Raji (cell line): ENCODE results near the gene MAFG.

Source experiments
- POLR2A ChIP-seq: IDR thresholded peaks from 2 replicates; pipeline ENCODE4 v1.6.1; 2011; ENCODE audit warnings: low read depth, low read length, control low read depth; ENCODE audit not compliant: insufficient read depth

Gene MAFG

GRCh38 chr17:81927653-81928543, at the start of gene MAFG:
MAFG (minus strand) TSS chr17:81927735; CDS start chr17:81923185, 4,550 bp downstream.
- TF ChIP-seq POLR2A, result peak; percentile 65

- TF ChIP-seq POLR2A, result no peak; the same call in 1 of the 2 replicates
Observed at GRCh38 chr17:81976332-81977210, 49.0 kb upstream of the MAFG start.

- no peak for TF ChIP-seq POLR2A
Observed at GRCh38 chr17:81973432-81973831, 45.9 kb upstream of the MAFG start.

- TF ChIP-seq POLR2A, result no peak
Observed at GRCh38 chr17:81968850-81969812, 41.6 kb upstream of the MAFG start.

- TF ChIP-seq POLR2A, result no peak
Observed at GRCh38 chr17:81968396-81968745, 40.8 kb upstream of the MAFG start.

- peak; percentile 75 for TF ChIP-seq POLR2A
Observed at GRCh38 chr17:81967533-81968395, 40.2 kb upstream of the MAFG start.

- no peak for TF ChIP-seq POLR2A
Observed at GRCh38 chr17:81967244-81967532, 39.7 kb upstream of the MAFG start.

GRCh38 chr17:81966343-81967243, 39.1 kb upstream of the MAFG start:
- no peak for TF ChIP-seq POLR2A

- no peak for TF ChIP-seq POLR2A
Observed at GRCh38 chr17:81964081-81964849, 36.7 kb upstream of the MAFG start.

GRCh38 chr17:81962499-81963441, 35.2 kb upstream of the MAFG start:
- TF ChIP-seq POLR2A, result no peak
